ENCODE results near the gene CDH4.

The CDH4 gene

DNA sequence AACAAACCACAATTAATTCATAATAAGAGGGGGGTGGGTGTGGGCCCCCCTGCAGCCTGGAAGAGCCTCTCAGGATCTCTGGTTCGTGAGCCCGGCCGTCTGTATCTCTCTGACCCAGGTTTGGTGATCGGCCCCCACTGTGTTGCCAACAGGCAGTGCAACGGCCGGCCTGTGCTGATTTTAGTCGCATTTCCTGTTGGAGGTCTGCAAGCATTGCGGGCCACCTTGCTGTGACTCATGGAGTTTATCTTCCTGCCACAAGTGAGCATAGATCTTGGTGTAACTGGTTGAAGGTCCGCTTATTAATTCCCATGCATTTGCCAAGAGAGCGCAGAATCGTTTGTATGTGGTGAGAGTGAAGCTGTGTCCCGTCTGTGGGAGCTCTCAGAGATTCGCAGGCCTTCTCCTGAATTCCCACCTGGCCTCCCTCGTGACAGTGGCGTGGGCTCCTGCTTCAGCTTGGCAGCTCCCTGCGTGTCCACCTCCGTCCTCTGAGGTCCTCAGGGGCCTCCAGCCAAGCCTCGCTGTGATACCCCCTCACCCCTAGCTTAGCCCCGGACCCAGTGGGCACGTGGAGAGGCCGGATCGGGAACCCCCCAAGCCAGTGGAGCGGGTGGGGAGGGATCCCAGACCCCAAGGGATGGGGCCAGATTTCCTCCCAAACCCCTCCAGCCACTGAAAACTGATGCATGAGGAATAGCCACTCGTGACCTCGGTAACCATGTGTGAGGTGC, 269.8 kb downstream of the CDH4 start:
- ATAC-seq, result no peak

DNA sequence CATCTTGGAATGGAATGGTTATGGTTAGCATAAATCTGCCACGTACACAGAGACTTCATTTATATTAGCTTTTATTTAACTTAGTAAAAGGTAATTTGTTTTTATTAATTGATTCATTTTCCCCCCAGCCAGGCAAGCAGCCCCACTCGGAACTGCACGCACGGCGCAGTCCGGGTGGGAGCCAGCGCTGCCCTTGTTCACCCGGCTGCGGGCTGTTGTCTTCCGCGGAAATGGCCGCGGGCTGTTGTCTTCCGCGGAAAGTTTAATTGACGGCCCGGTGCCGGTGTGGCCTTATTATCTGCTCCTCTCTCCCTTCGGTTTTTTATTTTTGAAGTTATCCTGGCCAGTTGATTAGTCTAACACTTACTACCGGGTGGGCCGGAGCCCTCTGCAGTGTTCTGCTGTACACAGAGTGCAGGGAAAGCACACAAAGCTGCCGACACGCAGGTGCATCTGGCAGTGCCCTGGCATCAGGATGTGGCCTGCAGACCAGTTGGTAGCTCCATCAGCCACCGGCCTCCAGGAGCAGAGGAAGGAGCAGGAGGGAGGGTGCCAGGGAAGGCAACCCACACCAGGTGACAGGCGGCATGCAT, 270.5 kb downstream of the CDH4 start:
- no peak for ATAC-seq

DNA sequence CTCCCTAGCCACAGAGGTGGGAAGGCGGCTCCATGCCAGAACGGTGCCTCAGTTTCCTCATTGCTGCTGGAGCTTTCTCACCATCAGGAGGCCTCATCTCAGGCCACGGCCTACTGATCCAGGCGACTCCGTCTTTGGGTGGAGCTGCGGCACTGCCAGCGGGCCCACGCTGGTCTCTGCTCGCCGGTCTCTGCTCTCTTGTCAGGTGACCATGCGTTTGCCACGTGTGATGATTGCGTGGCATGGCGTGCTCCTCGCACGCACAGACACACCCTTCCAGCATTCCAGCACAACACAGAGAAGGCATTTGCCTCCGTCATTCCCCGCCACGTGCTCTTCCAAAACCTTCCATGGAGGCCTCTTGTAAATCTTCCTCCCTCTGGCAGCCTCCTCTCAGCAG, 271.1 kb downstream of the CDH4 start:
- no peak for ATAC-seq

DNA sequence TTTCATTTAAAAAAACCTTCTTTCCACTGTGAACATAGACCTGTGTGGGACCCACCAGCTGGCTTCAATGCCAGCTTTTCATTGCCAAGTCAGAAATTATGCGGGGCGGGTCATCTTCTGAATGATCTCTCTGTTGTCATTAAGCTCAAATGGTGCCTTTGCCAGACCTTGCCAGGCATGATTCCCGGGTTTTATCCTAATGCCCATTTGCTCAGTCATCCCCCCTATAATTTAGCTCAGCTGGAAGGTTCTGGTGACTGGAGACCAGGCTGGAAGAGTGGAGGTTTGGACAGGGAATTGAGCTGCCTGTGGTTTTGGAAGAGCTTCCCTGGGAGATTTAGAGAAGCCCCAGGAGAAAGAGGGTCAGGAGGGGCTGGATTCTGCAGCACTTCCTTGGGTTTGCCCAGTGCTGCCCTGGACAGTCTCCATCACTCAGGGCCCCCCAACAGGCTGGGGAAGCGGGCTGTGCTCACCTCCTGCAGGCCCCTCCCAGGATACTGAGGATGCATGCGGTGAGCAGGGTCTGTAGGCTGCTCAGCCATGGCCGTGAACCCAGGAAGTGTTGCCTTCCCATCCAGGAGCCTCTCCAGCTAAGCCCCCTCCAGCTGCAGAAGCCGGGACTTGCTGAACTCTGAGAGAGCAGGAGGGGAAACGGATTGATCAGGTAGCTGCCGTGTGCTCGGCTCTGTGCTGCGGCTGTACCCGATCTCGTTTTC, 273.0 kb downstream of the CDH4 start:
- no peak for ATAC-seq

DNA sequence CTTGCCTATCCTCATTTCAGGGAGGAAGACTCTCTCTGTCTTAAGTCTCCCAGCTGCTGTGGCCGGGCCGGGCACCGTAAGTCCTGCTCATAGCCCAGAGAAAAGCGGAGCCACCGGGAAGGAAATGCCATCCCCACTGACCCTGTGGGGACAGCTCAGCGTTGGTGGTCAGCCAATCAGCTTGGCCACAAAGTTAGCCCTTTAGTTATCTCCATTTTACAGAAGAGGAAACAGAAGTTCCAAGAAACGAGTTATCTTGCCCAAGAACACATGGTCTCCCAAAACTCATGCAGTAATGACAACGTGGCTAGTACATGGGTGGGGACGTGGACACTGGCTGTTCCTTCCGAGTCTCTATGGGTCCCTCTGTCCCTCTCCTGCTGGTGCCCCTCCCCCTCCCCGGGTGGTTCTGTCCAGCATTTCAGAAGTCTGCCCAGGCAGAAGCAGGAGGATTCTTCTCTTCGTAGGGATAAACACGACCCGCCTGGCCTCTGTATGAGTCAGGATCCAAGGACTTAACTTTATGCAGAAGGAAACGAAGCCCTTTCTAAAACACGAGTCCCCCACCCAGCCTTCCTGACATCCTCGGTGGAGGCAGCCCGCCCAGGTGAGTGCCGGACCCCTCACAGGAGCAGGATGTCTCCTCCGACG, 273.8 kb downstream of the CDH4 start:
- no peak for ATAC-seq

DNA sequence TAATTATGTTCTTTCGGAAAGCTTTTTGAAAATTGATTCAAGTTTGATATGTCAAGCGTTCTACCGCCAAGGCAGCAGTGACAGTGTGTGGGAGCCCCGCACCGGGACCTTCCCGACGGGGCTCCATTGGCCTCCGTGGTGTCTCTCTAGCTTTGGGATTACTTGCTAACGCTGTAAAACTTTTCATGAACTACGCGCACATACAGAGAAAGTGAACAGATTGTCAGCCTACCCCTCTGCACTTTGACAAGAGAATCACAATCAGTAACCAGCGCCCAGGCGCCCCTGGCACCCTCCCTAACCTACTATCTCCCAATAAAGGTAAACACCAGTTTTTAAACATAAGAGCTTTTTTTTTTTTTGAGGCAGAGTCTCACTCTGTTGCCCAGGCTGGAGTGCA, 274.8 kb downstream of the CDH4 start:
- ATAC-seq, result no peak

DNA sequence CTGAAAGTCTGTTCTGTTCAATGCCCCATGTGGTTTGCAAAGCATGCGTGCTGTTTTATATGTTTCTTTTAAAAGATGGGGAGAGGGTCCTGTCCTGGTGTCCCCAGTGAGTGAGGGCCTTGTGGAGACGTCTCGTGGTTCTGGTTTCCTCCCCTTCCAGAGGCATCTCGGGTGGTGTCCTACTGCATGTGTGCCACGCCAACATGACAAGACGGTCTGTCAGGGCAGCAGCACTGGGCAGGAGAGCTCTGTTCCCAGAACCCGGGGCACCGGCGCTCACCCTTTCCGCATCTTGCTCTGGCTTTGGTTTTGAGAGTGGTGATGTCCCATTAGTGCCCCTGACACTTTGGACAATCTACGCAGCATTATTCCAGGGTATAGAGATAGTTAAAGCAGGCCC, 275.6 kb downstream of the CDH4 start:
- no peak for ATAC-seq

DNA sequence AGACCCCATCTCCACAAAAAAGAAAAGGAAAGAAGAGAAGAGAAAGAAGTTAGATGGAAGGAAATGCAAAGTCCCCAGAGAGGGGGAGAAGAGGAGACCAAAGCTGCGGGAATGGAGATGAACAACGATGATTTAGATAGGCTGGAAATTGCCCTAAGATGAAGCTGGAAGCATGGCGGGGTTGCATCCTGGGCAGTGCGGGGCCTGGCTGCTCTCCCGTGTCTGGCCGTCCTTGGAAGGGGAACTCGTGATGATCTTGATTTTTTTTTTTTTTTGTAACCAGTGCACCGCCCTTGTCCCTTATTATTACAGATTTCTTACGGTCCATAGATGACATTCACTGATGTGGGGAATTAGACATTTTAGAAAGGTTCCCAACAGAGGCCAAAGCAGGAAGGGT, 276.5 kb downstream of the CDH4 start:
- no peak for ATAC-seq

DNA sequence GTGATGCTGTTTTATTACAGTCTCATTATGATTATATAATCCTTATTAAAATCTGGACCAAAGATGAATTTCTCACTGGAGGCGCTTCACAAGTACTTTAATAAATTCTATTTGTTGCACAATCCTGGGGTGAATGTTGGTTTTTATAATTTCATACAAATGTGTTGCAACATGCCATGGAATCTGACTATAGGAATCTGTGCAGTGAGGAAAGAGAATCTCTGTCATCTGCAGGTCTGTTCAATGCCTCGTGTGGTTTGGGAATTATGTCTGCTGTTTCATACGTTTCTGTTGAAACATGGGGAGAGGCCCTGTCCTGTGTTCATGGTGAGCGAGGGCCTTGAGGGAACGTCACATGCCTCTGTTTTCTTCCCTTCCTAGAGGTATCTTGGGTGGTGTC, 277.3 kb downstream of the CDH4 start:
- ATAC-seq, result no peak

DNA sequence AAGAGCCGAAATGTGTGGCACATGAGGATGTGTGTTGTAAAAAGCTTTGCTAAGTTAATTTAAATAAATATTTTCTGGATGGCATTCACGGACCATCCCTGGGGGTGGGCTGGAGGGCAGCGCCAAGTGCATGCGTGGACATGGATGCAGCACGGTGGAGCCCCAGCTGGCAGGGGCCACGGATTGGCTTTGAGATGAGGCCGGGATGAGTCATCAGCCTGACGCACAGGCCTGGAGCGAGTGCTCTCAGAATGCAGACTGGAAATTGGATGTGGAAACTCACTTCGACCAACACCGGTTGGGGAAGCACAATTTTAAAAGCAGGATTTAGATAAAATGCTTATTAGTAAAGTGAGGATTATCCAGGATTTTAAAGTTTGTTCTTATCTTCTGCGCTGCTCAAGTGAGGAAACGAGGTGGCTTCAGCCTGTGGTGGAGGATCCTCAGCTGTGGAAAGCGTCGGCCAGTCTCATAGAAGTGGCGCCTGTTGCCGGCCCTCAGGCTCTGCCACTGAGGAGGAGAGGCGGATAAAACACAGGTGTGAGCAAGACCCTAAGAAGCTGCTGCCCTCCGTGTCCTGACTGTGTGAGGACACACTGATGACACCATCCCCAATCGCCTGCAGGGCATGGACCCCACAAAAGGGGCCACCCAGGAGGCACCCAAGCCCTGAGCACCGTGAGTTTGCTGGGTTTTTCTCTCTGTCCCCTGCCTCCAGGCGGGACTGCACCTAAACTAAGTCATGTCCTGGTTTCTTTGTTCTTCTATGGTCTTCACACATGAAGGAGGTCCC, 279.7 kb downstream of the CDH4 start:
- ATAC-seq, result no peak

DNA sequence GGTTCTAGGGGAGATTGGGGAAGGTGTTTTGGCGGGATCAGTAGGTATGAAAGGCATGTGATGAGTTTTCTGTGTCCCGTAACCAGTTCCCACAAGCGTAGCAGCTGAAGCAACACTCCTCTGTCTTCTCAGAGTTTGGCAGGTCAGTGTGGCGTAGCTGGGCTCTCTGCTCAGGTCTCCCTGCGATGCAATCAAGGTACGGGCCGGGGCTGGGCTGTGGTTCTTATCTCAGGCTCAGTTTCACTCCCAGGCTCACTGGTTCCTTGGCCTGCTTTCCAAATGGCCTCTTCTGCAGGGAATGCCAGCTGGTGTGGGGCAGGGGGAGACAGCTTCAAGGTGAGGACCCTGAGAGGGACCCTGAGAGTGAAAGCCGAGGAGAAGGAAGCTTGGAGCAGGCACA, 280.7 kb downstream of the CDH4 start:
- no peak for ATAC-seq

DNA sequence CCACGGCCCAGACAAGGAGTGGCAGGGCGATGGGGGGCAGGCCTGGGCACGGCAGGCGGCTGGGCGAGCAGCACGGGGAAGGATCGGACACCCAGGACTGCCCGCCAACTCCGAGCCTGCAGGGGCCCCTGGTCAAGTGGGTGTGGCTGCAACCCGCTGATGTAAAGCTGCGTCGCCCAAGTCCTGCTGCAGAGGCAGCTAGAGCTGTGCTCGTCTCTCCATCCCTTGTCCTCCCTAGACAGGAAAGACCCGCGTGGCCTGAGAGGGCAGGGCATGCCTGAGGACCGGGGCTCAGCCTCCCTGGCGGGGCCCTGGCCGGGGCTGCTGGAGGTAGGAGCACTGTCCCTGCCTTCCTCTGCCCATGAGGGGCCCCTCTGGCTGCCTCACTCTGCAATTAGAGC, 281.2 kb downstream of the CDH4 start:
- ATAC-seq, result no peak

DNA sequence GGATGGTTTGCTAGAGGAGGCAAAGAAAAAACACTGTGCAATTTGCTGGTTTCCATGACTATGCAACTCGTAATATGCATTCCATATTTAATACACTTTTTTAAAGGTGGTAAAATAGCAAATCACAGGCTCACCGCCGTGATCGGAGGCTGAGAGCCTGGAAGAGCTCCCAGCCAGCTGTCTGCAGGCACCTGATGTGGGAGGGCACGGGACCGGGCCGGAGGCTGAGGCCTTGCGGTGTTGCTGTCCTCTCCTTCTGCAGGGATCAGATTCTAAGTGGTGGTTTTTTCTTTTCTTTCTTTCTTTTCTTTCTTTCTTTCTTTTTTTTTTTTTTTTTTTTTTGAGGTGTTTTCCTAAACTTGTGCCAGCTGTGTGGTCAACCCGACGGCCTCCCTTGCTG, 282.3 kb downstream of the CDH4 start:
- ATAC-seq, result no peak

DNA sequence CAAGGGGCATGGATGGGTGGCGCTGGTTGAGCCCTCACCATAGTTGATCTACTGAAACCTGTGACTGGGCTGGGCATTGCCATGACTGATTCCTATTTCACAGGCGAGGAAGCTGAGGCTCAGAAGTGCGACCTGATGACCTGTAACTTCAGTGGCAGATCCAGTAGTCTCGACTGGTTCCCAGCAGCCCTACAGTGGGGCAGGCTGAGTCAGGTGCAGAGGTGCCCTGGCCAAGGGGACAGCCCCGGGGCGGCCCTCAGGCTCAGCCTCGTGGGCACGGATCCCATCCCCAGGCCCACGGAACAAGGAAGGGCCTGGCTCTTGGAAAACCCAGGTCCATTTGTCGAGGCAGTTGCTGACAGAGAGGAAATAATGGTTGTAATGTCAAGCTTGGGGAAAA, 283.0 kb downstream of the CDH4 start:
- ATAC-seq, result no peak

DNA sequence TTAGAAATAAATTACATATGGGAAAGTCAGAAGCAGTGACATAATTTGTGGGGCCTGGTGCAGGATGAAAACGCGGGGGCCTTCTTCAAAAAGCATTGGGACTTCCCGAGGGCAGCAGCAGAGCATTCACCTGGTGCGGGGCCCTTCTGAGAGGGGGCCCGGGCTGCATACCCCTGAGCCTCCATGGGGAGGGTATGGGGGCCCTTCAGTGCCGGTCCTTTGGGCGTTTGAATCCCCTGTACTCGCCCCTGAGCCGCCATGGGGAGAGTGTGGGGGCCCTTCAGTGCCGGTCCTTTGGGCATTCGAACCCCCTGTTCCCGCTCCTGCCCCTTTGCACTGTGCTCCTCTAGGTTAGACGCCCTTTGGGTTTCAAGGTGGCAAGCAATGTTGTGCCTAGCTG, 283.5 kb downstream of the CDH4 start:
- no peak for ATAC-seq

DNA sequence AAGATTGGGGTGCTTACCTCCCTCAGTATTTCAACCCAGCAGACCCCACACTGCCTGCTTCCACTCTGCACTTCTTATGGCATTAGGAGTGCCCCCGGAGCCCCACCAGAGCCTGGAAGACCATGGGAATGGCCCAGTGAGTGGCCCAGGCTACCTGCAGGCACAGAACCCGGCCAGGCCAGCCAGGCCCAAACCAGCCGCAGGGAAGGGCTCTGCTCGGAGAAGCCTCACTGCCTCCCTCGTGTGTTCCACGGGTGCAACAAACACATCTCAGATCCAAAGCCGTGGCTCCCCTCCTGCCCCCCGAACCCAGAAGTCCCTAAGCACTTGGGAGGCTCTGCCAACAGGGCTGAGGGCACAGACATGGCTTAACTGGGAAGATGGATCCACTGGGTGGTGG, 283.9 kb downstream of the CDH4 start:
- no peak for ATAC-seq

DNA sequence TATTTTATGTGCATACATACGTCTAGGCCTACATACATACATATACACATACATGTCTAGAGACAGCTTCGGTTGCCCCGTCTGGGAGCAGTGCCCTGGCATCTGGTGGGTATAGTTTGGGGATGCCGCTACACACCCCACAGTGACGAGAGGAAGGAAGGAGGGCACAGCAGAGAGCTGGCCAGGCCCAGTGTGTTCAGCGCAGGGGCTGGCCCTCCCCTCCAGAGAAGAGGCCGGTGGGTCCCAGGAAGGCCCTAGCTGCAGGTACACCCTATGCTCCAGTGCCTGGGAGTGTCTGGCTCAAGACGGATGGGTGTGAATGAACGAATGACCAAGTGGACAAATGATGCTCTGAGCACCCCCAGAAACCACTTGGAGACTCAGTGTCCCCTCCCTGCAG, 284.6 kb downstream of the CDH4 start:
- ATAC-seq, result no peak

DNA sequence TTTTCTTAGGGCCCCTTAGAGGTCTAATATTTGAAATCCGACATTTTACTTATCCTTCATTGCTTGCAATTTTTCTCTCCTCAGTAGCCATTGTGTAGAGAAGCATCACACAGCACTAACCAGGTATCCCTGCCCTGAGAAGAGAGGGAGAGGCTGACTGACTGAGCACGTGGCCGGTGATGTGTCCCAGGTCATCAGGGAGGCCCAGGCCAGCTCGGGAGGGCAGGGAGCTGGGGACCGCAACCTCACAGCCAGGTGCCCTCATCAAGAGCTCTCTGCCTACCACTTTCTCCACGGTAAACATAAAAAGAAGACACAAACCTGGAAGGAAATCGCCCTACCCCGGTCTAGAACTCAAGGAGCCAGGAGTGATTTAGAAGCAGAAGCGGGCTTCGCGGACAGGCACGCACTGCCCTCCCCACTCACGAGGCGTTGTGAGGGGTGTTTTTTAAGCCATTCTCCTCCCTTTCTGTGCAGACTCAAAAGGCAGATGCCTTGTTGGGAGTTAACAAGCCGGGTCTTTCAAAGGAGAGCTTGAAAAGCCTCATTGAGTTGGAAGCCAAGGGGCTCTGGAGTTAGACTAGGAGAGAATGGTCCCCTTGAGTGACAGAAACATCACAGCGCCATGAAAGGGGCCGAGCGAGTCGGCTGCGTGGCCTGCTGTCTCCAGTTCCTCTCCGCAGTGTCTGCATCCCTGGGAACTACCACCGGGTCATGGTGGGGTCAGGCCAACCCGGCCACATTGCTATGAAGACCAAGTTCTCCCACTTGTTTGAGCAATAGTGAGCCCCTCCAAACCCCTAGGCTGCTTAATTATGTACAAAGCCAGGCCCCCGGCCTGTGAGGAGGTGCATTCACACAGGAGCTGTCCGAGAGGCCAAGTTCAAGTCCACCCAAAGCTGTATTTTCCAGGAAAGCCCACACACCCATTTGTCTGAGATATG, 285.4 kb downstream of the CDH4 start:
- no peak for ATAC-seq

DNA sequence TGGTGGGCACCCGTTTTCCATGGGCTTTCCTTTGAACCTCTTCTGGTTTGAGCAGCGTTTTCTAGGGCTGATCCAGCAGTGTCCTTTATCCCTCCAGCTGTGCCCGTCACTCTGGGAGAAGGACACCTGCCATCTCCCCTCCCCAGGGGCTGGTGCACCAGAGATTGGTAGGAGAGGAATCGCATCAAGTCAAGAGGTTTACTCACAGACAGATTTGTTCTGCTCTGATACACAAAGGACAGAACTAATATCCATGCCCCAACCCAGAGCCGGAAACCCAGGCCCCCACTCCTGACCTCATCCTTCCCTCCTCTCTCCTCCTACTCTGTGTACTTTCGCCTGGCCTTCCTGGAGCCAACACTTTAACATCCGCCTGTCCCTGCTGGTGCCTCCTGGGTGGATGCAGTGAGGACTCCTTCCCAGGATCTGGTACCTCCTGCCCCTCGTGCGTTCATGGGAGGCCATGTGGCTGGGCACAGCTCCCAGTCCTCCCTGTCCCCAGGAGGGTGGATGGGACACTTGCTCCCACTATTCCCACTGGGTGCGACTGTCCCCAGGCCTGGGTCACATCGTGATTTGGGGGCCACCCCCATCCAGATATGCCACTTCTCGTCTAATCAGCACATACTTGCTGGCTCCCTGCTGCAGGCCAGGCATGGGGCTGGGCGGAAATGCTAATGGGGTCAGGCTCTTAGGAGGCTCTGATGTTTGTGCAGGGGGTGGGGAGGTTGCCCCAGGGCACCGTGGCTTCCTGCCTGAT, 286.3 kb downstream of the CDH4 start:
- no peak for ATAC-seq

DNA sequence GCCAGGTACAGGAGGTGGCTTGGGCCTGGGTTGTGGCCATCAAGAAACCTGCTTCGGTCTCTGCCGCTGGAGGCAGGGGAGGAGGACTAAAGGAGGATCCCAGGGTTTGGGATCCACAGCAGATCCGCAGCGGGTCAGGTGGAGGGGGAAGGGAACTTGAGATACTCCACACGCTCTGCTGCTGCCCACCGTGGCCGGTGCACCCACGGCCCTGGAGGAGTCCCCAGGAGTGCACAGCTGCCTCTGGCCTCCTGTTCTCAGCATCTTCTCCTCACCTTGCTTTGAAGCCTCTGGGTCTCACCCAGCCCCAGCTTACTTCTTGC, 286.8 kb downstream of the CDH4 start:
- no peak for ATAC-seq

DNA sequence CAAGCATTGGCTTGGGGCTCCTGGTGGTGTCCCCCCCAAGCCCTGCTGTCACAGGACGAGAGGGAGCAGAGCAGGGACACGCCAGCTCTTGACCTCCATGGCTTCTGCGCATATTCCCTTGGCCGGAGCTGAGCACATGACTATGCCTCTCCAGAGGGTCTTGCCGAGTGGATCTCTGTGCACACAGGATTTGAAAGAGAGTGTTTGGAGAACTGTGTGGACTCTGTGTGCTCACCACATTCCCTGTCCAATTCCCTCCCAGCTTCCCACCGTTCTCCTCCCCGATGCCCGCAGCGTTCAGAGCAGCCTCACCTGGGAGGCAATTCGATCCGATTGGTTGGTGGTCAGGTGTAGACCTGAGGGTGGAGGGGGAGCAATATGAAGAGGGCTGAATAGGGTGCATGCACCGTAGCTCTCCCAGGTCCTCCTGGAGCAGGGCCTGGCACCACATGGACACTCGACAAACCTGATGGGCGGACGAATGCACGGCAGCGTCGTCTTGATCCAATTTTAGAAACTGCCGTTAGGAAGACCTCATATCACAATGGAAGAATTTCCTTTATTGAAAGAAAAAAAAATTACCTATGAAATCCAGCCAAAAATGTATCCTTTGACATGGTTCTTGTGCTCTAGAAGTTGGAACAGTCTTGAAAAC, 287.8 kb downstream of the CDH4 start:
- ATAC-seq, result no peak
